OCI-LY7 (cell line): ENCODE data around the gene MTOR. TPM values are rescaled to one million over a fixed set of nuclear protein-coding genes. Genes with fewer than 3 reads are reported as not detected.

Source experiments
- BruUV-seq: library from RNA; stranded (reverse); fragments of 400-500 nt; replicated peaks from 2 replicates; lab custom pipeline; 2021; lab: Mats Ljungman, UMichigan
- CTCF ChIA-PET: fragments of 300-600 bp; sonication (Branson Sonifier 250); formaldehyde crosslinking; loops from one replicate; lab custom pipeline; 2022; ENCODE audit warnings: antibody characterized with exemption; ENCODE audit not compliant: unreplicated experiment; lab: Charles Lee
- POLR2A ChIA-PET: fragments of 300-600 bp; sonication (Branson Sonifier 250); formaldehyde crosslinking; loops from one replicate; lab custom pipeline; 2022; ENCODE audit warnings: antibody characterized with exemption; lab: Charles Lee
- DNase-seq: peaks from one replicate; pipeline ENCODE4 v3.0.0-alpha.2; 2015; ENCODE audit warnings: low spot score
- H2AFZ ChIP-seq: fragments of 200-600 bp; sonication (generic), shearing (Covaris generic); 2 replicates; pipeline ENCODE4 v1.6.1; 2014; ENCODE audit warnings: mild to moderate bottlenecking, antibody characterized with exemption, low read length, moderate library complexity
- H3K27ac ChIP-seq: fragments of 200-600 bp; sonication (generic); 2 replicates; pipeline ENCODE4 v1.5.1; 2014; ENCODE audit warnings: mixed run types, low read depth, mild to moderate bottlenecking, moderate library complexity, low read length, inconsistent platforms; ENCODE audit not compliant: poor library complexity, severe bottlenecking
- H3K36me3 ChIP-seq: fragments of 200-600 bp; sonication (generic); 2 replicates; pipeline ENCODE4 v1.6.1; 2014; ENCODE audit warnings: mild to moderate bottlenecking, antibody characterized with exemption, low read length, moderate library complexity, mixed read lengths; ENCODE audit not compliant: insufficient read depth
- H3K4me1 ChIP-seq: fragments of 200-600 bp; sonication (generic); 2 replicates; pipeline ENCODE4 v1.5.1; 2014; ENCODE audit warnings: mild to moderate bottlenecking, low read length; ENCODE audit not compliant: insufficient read depth, poor library complexity, severe bottlenecking
- H3K4me2 ChIP-seq: fragments of 200-600 bp; sonication (generic); 2 replicates; pipeline ENCODE4 v1.6.1; 2014; ENCODE audit warnings: mild to moderate bottlenecking, low read length
- H3K4me3 ChIP-seq: fragments of 200-600 bp; sonication (generic); 2 replicates; pipeline ENCODE4 v1.5.1; 2014; ENCODE audit warnings: mild to moderate bottlenecking, low read depth, low read length; ENCODE audit not compliant: poor library complexity, severe bottlenecking
- H3K79me2 ChIP-seq: fragments of 200-600 bp; sonication (generic); 2 replicates; pipeline ENCODE4 v1.6.1; 2016; ENCODE audit warnings: low read depth, mild to moderate bottlenecking, low read length, moderate library complexity, mixed read lengths; ENCODE audit not compliant: insufficient read depth
- H3K9me2 ChIP-seq: fragments of 200-600 bp; sonication (generic); 2 replicates; pipeline ENCODE4 v1.6.1; 2016; ENCODE audit warnings: mild to moderate bottlenecking, low read length, mixed read lengths; ENCODE audit not compliant: insufficient read depth
- H3K9me3 ChIP-seq: fragments of 200-600 bp; sonication (generic); 2 replicates; pipeline ENCODE4 v1.6.1; 2014; ENCODE audit warnings: mild to moderate bottlenecking, mixed run types, low read length, mixed read lengths
- H4K20me1 ChIP-seq: fragments of 200-600 bp; sonication (generic); 2 replicates; pipeline ENCODE4 v1.6.1; 2014; ENCODE audit warnings: mild to moderate bottlenecking, antibody characterized with exemption, low read length, moderate library complexity, mixed read lengths; ENCODE audit not compliant: insufficient read depth
- EZH2phosphoT487 ChIP-seq: fragments of 200-600 bp; sonication (generic); IDR thresholded peaks from 2 replicates; pipeline ENCODE4 v1.6.1; 2018; ENCODE audit warnings: low read depth, borderline replicate concordance, mild to moderate bottlenecking, mixed run types, antibody characterized with exemption, low read length, moderate library complexity, mixed read lengths
- intact Hi-C: fragments of 100-400 bp; cut with micrococcal nuclease; formaldehyde crosslinking; loops from one replicate; pipeline ENCODE4 v1.10.0; 2022; ENCODE audit not compliant: unreplicated experiment
- total RNA-seq, 2 experiments: library from RNA; depleted of rRNA in 1 of 2; stranded (reverse); fragments of >200 nt in 1 of 2; shearing (Covaris generic) in 1 of 2; gene quantifications; 2 replicates each; pipeline ENCODE4 v1.2.3, GENCODE V29; 2014 to 2022
- TF ChIP-seq, protein P1 (sequence below): fragments of 200-600 bp; sonication (generic); conservative IDR thresholded peaks from 2 replicates; pipeline ENCODE4 v1.5.1; 2014; ENCODE audit warnings: mild to moderate bottlenecking, antibody characterized with exemption, low read length, moderate library complexity, mixed read lengths

Gene MTOR
- total RNA-seq, 2 experiments from 2014 or later, result 41.1 to 58.6 TPM

- no peaks in the 10 kb centered on the region for H4K20me1 ChIP-seq
- peak overlapping the region; percentile 83 for H3K27ac ChIP-seq
- H3K36me3 ChIP-seq, result peaks cover 85% of the 10 kb centered on the region
- peaks cover 45% of the 10 kb centered on the region for H3K4me1 ChIP-seq
- H3K79me2 ChIP-seq, result peaks cover 81% of the 10 kb centered on the region
- intact Hi-C loops, result no loop called here
- no peak overlapping the region for H3K4me3 ChIP-seq
- H3K9me2 ChIP-seq, result no peaks in the 10 kb centered on the region
- no TSS peak for BruUV-seq
- no peak for DNase-seq
- no peaks in the 10 kb centered on the region for H3K9me3 ChIP-seq
- TF ChIP-seq, protein P1, sequence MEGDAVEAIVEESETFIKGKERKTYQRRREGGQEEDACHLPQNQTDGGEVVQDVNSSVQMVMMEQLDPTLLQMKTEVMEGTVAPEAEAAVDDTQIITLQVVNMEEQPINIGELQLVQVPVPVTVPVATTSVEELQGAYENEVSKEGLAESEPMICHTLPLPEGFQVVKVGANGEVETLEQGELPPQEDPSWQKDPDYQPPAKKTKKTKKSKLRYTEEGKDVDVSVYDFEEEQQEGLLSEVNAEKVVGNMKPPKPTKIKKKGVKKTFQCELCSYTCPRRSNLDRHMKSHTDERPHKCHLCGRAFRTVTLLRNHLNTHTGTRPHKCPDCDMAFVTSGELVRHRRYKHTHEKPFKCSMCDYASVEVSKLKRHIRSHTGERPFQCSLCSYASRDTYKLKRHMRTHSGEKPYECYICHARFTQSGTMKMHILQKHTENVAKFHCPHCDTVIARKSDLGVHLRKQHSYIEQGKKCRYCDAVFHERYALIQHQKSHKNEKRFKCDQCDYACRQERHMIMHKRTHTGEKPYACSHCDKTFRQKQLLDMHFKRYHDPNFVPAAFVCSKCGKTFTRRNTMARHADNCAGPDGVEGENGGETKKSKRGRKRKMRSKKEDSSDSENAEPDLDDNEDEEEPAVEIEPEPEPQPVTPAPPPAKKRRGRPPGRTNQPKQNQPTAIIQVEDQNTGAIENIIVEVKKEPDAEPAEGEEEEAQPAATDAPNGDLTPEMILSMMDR, result no peak
- no peak for TF ChIP-seq EZH2phosphoT487
- ChIA-PET CTCF (interaction anchor here (1.0 kb wide), 1 partner anchor 18 kb away, joined by 4 read pairs; no protein-coding TSS in a partner anchor), POLR2A (interaction anchor here (0.6 to 1.8 kb wide), 3 partner anchors 13 to 142 kb away, joined by 3 to 6 read pairs (median 4); partner anchors contain the start of gene MTOR)
- no peak overlapping the region for H2AFZ ChIP-seq
- no peak overlapping the region; the same call in 1 of the 2 replicates for H3K4me2 ChIP-seq
Measured at GRCh38 chr1:11279630-11280029, 17.3 kb upstream of the MTOR start.

DNA sequence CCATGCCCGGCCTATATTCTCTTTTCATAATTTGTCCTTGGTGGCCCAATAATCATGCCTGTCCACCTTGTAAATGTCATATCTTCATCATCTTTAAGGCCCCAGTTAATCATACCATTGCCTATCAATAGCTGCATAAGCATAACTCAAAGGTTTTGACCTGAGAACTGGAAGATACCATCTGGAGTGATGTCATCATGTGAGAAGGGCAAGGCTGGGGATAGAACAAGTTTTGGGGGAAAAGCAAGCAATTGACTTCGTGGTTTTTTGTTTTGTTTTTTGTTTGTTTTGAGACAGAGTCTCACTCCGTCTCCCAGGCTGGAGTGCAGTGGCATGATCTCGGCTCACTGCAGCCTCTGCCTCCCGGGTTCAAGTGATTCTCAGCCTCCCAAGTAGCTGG lies 16.8 kb upstream of the MTOR start:
- peaks cover 83% of the 10 kb centered on the region for H3K79me2 ChIP-seq
- peaks cover 50% of the 10 kb centered on the region for H3K4me1 ChIP-seq
- BruUV-seq, result no TSS peak
- intact Hi-C loops, result no loop called here
- no peak for TF ChIP-seq EZH2phosphoT487
- TF ChIP-seq, protein P1, result no peak
- H2AFZ ChIP-seq, result no peak overlapping the region
- no peak for DNase-seq
- H3K9me3 ChIP-seq, result no peaks in the 10 kb centered on the region
- no peak overlapping the region for H3K27ac ChIP-seq
- ChIA-PET POLR2A (interaction anchor here (1.7 kb wide), 1 partner anchor 12 kb away, joined by 4 read pairs; no protein-coding TSS in a partner anchor), CTCF (no interaction called here)
- H3K4me2 ChIP-seq, result no peak overlapping the region
- peaks cover 85% of the 10 kb centered on the region for H3K36me3 ChIP-seq
- no peak overlapping the region for H3K4me3 ChIP-seq
- no peaks in the 10 kb centered on the region for H3K9me2 ChIP-seq
- no peaks in the 10 kb centered on the region for H4K20me1 ChIP-seq

DNA sequence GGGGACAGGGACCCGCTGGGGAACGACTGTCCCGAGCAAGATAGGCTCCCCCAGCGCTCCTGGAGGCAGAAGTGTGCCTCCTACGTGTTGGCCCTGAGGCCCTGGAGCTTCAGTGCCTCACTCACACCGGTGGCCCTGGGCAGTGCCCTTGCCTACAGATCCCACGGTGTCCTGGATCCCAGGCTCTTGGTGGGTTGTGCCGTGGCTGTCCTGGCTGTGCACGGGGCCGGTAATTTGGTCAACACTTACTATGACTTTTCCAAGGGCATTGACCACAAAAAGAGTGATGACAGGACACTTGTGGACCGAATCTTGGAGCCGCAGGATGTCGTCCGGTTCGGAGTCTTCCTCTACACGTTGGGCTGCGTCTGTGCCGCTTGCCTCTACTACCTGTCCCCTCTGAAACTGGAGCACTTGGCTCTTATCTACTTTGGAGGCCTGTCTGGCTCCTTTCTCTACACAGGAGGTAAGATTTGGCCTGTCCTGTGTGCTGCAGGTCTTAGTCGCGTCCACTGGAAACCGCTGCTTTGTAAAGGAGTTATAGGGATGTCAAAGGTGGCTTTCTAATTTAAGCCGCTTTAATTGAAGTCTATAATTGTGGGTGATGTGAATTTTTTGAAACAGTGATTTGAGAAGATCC lies 11.4 kb upstream of the MTOR start:
- Histone ChIP-seq H3K36me3 (peaks cover 35% of the 10 kb centered on the region), H3K79me2 (peaks cover 52% of the 10 kb centered on the region), H3K9me3 (no peaks in the 10 kb centered on the region), H3K4me2 (peak overlapping the region; percentile 94), H3K4me3 (peak overlapping the region; percentile 98), H4K20me1 (no peaks in the 10 kb centered on the region), H3K27ac (peak overlapping the region; percentile 63), H3K9me2 (no peaks in the 10 kb centered on the region), H3K4me1 (peaks cover 23% of the 10 kb centered on the region), H2AFZ (peak overlapping the region; percentile 78)
- POLR2A ChIA-PET, result interaction anchor here (0.7 to 3.5 kb wide), 3 partner anchors 8 to 22 kb away, joined by 5 to 10 read pairs (median 9); partner anchors contain the start of gene MTOR
- no peak for TF ChIP-seq EZH2phosphoT487
- TF ChIP-seq, protein P1, result no peak
- CTCF ChIA-PET, result no interaction called here
- BruUV-seq, result TSS peak; percentile 69
- peak; percentile 30 for DNase-seq
- intact Hi-C loops, result no loop called here
